ENCODE data around the gene GPR162. TPM values are rescaled to one million over a fixed set of nuclear protein-coding genes. Genes with fewer than 3 reads are reported as not detected.
"Not testable (repeated sequence)": the region's sequence is repeated elsewhere in the genome, so short reads cannot be mapped to it uniquely, and the experiment has no call there.

GPR162 gene
- polyA plus RNA-seq, 1 donor, result 16.8 TPM

DNA sequence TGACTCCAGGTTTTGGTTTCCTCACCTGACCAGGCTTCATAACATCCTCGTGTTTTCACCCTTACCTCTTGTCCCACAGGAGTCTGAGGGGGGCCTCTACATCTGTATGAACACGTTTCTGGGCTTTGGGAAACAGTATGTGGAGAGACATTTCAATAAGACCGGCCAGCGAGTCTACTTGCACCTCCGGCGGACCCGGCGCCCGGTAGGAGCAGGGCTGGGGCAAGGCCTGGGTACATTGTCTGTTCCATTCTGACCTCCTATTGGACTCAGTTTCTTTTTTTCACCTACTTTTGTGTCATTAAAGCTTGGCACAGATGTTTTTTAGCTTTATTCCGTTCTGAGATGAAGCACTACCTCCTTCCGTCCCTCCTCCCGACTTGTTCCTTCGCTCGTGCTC lies 33.7 kb downstream of the GPR162 start:
- no peak for DNase-seq (ENCODE audit: low read depth)

DNA sequence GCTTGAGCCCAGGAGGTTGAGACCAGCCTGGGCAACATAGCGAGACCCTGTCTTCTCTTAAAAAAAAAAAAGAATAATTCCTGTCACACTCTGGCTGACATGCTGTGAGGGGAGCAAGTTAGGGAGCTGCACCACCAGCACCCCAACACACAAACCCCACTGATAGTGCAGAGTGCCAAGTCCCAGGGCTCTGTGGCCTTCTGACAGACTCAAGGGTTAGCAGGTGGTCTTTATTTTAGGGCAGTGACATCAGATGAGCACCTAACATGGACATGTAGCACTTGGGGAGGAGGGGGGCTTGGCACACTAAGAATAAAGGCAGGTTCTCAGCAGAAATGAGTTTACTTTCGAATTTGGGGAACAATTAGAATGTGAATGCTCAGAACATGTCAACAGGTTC lies 37.2 kb downstream of the GPR162 start:
- no peak for DNase-seq (ENCODE audit: low read depth)

DNA sequence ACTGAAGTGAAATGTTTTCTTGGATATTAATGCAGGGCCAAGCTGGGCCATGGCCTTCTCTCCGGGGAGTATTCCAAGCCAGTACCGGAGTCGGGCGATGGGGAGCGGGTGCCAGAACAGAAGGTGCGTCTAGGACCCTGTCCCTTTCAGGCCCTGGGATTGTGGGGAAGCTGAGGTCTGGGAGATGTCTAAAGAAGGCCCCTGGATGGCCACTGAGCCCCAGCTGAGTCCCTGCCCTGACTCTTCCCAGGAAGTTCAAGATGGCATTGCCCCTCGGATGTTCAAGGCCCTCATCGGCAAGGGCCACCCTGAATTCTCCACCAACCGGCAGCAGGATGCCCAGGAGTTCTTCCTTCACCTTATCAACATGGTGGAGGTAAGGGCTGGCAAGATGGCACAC lies 38.5 kb downstream of the GPR162 start:
- no peak for DNase-seq (ENCODE audit: low read depth)

DNA sequence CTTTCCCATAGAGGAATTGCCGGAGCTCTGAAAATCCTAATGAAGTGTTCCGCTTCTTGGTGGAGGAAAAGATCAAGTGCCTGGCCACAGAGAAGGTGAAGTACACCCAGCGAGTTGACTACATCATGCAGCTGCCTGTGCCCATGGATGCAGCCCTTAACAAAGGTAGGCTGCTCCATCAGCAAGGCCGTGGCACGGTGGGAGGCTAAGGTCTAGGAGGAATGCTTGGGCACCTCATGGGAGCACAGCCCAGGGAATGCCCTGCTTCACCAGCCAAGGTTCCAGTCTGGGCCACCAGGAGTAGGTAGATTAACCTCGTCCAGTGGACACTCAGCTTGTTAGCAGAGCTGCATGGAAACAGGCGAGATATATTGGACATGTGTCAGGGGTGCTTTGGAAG lies 39.3 kb downstream of the GPR162 start:
- no peak for DNase-seq (ENCODE audit: low read depth)

DNA sequence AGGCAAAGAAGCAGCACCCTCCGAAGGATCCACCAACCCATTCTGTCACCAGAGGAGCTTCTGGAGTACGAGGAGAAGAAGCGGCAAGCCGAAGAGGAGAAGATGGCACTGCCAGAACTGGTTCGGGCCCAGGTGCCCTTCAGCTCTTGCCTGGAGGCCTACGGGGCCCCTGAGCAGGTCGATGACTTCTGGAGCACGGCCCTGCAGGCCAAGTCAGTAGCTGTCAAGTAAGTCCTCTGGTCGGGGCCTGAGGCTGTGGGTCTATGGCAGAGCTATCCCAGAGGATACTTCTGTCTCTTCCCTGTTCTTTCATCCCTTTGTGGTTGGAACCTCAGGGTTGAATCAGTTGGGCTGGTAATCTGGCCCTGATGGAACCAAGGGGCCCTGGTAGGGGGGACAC lies 39.8 kb downstream of the GPR162 start:
- no peak for DNase-seq (ENCODE audit: low read depth)

DNA sequence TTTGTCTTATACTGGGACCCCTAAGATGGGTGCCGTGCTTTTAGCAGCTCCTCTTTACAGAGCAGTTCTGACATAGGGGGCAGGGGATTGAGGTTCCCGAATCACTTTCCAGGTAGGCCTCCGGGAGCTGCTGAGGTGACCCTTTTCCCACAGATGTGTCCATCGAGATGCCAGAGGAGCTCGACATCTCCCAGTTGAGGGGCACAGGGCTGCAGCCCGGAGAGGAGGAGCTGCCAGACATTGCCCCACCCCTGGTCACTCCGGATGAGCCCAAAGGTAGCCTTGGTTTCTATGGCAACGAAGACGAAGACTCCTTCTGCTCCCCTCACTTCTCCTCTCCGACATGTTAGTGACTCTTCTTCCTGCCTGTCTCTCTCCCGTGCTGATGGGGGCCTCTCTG lies 41.4 kb downstream of the GPR162 start:
- no peak for DNase-seq (ENCODE audit: low read depth)

DNA sequence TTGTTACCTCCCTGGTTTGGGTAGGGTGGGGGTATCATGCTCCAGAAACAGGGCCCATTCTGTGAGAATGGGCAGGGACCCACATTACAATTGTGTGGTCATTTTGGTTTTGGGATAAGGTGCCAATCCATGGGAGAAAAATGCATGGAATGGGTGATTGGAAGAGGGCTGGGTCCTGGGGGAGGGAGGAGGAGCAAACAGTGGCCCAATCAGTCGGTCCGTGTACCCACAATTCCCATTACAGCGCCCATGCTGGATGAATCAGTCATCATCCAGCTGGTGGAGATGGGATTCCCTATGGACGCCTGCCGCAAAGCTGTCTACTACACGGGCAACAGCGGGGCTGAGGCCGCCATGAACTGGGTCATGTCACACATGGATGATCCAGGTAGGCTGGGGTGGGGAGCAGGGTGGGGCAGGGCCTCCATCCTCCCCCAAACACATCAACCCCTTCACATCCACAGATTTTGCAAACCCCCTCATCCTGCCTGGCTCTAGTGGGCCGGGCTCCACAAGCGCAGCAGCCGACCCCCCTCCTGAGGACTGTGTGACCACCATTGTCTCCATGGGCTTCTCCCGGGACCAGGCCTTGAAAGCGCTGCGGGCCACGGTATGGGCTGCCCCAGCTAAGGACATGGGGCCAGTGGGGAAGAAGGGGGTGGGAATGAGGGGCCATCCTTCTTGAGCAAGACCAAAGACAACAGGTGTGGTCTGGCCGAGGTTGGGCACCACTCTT lies 42.1 kb downstream of the GPR162 start:
- no peak for DNase-seq (ENCODE audit: low read depth)

DNA sequence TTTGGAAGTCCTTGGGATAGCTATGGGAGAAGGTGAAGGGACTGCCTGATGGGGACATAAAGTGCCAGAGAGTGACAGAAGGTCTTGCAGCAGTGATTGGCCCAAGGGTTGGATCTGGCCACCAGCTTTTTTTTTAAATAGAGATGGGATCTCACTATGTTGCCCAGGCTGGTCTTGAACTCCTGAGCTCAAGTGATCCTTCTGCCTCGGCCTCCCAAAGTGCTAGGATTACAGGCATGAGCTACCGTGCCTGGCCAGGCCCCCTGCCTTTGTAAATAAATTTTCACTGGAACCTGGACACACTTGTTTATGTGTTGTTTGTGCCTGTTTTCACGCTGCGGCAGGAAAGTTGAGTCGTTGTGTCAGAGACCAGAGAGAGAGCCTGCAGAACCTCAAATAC lies 43.7 kb downstream of the GPR162 start:
- not testable (repeated sequence) for DNase-seq (ENCODE audit: low read depth)

DNA sequence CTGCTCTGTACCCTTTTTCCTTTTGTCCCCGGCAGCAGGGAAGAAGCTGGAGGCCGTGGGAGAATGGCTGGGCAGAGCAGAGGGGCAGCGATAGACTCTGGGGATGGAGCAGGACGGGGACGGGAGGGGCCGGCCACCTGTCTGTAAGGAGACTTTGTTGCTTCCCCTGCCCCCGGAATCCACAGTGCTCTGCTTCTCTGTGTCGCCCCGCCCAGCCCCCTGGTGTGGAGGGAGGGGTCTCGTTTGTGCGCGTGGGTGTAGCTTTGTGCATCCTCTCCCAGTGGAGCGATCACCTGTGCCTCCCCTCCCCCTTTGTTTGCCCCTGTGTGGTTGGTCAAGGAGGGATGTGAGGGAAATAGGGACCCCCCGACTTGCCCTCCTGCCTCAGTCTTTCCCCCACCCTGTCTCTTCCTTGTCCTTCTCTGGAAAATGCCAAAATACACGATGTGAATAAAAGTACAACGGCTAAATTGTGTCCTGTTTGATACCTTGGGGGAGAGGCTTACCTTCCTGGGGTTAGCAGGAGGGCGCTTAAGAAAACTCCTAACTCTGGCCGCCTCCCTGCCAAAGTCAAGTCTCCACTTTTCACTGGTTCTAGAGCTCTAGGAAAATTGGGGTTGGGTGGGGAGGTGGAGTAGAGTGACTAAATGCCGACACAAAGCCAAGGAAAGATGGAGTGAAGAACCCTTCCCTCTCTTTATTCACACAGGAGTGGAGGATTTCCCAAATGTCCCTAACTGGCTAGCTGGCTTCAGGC lies 44.7 kb downstream of the GPR162 start:
- no peak for DNase-seq (ENCODE audit: low read depth)

DNA sequence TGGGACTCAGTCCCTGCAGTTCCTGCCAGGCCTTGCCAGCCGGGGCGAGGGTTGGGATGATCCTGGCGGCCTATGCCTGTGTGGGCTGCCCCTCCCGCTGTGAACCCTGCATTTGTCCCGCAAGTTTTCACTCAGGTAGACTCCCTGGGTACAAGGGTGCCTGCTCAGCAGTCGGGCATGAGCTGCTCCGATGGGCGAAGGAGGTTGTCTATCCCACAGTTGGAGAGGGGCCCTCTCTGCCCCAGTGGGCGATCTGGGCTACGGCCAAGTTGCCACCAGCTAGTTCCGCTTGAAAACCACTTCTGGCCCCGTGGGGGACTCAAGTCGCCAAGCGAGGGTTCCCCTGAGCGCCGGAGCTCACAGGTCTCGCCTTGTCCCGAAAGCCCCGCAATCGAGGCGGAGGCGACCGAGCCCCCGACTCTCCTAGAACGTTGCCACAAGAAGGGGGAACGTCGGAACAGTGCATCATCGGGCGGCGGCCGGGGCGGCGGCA lies 45.3 kb downstream of the GPR162 start:
- no peak for DNase-seq (ENCODE audit: low read depth)

DNA sequence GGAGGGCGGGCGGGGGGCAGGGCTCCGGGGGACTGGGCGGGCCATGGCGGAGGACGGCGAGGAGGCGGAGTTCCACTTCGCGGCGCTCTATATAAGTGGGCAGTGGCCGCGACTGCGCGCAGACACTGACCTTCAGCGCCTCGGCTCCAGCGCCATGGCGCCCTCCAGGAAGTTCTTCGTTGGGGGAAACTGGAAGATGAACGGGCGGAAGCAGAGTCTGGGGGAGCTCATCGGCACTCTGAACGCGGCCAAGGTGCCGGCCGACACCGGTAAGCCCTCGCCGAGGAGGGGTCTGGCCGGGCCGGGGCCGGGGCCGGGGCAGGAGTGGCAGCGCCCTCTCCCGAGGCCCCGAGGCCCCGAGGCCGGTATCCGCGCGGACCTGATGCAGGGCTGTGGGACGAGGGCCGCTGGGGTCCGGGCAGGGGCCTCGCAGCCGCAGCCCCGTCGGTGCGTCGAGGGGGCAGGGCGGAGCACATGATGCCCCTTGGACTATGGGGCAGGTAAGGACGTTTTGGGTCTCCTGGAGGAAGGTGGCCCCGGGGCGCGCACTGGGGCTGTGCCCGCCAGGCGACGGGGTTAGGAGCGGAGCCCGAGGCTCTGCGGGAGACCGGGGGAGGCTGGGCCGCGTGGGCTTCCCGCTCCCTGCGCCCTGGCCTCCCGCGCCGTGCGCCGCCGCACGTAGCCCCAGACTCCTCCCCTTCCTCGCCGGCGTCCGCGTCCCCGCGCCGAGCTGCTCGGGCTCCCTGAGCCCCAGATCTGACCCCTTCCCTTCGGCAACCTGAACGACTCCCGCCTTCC lies 46.0 kb downstream of the GPR162 start, which contains the start of gene TPI1:
Gene TPI1 (plus strand): TSS at position 119 of the 798 bp plus-strand sequence. CDS start 36 bp downstream, at position 155.
- no peak for DNase-seq (ENCODE audit: low read depth)

DNA sequence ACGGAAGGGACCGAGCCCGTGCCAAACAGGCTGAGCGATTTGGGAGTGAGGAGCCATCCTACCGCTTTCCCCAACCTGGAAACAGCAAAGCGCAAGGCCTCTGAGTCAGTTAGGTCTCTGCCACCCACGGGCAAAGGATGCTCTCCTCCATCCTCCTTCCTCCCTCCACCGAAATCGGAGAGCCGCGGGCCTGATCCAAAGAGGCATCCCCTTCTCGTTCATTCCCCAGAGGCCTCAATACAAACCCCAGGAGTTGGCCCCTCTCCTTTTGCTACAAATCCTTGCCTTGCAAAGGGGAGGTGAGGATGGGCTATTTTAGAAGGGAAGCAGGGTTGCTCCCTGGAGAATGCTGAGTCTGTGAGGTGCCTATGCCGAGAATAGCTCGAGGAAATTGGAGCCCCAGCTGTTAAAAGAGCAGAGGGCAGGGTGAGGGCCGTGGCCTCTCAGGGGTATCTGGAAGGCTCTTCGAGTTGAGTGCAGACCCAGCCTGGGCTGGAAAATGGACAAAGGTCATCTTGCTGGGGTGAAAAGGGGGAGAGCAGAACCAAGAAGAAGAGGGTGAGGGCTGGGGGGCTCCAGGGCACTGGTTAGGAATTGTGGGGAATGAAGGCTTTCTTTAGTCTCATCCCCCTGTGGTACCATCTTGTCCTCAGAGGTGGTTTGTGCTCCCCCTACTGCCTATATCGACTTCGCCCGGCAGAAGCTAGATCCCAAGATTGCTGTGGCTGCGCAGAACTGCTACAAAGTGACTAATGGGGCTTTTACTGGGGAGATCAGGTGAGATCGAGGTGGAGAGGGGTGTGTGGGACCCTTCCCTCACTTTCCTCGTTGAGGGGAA lies 46.8 kb downstream of the GPR162 start:
- no peak for DNase-seq (ENCODE audit: low read depth)

DNA sequence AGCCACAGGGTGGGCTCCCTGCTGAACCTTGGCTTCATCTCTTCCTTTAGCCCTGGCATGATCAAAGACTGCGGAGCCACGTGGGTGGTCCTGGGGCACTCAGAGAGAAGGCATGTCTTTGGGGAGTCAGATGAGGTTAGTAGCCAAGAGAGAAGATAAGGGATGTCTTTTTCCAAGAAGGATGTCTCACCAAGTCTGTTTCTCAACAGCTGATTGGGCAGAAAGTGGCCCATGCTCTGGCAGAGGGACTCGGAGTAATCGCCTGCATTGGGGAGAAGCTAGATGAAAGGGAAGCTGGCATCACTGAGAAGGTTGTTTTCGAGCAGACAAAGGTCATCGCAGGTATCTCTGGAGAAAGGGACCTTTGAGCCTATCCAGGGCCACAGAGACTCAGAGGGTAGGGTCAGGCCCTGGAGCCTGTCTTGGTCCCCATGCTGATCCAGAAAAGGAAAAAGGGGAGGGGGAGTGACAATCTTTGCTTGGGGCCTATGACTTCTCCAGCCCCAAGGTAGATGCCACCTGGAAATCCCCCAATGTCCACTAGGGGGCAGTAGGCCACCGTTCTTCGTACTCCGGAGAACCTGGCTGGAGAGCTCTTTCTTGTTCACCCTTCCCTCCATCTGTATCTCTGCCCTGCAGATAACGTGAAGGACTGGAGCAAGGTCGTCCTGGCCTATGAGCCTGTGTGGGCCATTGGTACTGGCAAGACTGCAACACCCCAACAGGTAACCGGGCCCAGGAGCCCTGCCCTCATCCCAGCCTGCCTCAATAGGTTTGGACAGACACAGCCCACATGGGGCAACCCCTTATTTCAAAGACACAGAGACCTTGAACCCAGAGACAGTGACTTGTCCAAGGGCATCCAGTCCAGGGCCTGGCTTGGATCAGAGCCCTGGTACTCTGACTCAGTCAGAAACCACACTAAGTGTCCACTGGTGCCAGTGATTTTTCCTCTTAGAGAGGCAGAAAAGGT lies 47.7 kb downstream of the GPR162 start:
- DNase-seq (ENCODE audit: low read depth), result no peak

DNA sequence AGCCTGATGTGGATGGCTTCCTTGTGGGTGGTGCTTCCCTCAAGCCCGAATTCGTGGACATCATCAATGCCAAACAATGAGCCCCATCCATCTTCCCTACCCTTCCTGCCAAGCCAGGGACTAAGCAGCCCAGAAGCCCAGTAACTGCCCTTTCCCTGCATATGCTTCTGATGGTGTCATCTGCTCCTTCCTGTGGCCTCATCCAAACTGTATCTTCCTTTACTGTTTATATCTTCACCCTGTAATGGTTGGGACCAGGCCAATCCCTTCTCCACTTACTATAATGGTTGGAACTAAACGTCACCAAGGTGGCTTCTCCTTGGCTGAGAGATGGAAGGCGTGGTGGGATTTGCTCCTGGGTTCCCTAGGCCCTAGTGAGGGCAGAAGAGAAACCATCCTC lies 48.7 kb downstream of the GPR162 start:
- not testable (repeated sequence) for DNase-seq (ENCODE audit: low read depth)

DNA sequence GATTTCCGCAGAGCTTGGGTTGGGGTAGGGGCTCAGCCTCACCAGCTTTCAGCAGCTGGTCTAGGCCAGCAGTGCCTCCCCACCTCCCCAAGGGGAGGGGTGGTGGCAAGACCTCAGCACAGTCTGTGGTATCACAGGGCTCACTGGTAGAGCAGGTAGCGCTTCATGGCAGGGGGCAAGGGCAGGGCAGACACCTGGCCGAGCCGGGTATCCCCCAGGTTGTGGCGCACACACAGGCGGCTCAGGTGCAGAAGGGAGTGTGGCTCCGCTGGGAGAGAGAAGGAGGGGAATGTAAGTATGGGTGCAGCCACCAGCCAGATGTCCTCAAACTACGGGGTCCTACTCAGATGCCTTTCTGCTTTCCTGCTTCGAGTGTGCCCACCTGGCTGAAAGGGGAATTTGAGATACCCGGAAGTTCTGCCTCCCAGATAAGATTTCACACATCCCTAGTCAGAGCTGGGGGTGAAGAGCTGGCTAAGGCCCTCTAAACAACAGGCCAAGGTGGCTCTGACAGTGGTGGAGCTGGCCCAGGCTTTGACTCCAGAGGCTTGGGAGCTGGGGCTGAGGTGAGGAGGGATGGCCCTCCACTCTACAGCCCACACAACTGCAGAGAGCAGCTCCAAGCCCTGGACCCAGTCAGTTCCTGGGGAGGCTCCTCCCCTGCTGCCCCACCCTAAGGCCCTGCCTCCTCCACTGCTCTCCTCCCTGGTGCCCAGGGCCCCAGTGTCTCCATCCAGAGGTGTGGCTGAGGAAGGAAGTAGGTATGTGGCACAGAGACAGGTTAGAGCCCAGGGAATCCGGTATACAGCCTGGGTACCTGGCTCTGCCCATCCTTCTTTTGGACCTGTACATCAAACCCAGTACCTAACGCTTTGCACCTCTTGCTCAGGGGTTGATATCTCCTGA lies 49.7 kb downstream of the GPR162 start:
- no peak for DNase-seq (ENCODE audit: low read depth)

DNA sequence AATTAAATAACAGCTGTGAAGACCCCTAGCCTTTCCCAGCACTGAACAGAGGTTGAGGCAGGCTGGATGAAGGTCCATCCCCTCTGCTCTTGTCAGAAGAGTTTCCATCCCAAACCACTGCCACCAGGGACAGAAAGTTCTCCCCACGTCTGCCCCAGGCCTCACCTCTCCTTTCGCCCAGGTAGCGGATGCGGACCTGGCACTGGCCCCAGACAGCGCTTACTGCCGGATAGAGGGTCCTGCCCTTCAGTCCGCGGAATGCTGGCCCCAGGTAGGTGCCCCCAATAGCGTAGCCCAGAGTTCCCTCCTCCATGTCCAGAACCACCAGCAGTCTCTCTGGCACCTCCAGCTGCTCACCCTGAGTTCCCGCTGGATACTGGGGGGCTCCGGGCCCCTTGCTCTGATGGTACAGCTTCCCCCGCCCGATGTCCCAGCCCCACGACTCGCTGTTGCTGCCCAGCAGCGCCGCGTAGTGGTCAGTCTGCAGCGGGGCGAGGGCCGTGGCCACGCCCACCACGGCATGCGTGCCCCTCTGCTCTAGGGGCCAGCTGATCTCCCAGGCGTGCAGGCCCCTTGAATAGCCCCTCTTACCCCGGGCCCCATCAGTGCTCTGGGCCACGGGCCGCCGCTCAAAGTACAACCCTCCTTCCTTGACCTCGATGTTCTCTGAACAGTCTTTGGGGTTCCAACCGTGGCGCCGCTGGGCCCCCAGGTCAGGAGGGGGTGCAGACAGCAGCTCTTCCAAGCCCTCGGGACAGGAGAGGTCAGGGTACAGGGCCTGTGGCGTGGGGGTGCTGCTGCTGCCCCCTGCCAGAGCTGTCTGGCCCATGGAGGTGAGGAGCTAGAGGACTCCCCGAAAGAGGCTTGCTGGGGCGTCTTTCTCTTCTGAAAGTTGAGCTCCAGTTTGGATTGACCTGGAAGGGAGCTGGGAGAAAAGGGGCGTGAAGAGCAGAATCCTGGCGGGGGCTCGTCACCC lies 50.7 kb downstream of the GPR162 start:
- no peak for DNase-seq (ENCODE audit: low read depth)

DNA sequence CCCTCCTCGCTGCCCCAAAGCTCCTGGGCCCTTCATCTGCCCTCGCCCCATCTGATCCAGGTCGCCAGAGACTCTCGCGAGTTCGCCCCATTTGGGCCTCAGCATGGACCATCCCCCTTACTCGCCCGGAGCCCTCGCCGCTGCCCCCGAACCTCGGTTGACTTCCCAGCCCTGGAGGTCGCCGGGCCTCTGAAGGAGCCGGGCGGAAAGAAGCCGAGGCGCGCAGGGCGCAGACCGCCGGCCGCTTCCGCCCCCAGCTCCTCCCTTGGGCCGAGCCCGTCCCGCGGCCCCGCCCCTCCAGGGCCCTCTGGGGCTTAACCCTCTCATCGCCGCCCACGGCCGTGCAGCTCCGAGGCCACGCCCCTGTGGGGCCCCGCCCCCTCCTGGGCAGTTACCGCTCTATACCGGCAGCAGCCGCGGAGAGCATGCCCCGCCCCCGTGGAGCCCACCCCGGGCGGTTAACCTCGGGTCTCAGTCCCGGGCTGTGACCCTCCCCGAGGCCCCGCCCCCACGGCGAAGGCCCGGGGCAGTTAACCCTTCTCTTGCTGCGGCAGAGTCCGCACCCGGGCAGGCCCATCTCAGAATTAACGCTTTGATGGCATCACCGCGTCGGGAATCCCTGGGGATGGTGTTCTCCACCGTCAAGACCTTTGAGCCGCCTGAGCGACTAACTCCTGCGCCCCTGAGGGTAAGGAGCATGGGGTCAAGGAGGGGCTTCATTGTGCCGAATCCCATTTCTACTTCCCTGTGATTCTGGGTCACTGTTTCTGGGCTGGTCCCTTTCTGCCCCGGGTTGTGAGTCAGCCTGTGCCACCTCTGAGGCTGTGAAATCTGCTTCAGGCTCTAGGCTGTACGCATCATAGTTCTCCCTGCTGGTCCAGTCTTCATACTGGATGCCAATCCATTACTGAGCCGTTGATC lies 51.7 kb downstream of the GPR162 start, which contains the start of gene SPSB2:
Gene SPSB2 (minus strand): TSS at position 210 of the 921 bp plus-strand sequence. CDS start 402 bp downstream, outside the sequence.
- peak; percentile 83 for DNase-seq (ENCODE audit: low read depth)
